ENCODE results near the gene HBP1. TPM values are rescaled to one million over a fixed set of nuclear protein-coding genes. Genes with fewer than 3 reads are reported as not detected.

Gene HBP1
- total and polyA plus RNA-seq, 2 of the 8 experiments (the other 6 are each of a cell fraction or from before 2014, with no cell fraction given), result 28.9 to 29.2 TPM

GRCh38 chr7:107164092-107164491 lies 4.7 kb upstream of the HBP1 start:
- no peak for TF ChIP-seq EGR1 (IDR thresholded peaks at IDR 0.05; ENCODE audit: borderline replicate concordance, low read depth, low read length)
- no peak for TF ChIP-seq CBX8 (IDR thresholded peaks at IDR 0.05; ENCODE audit: borderline replicate concordance, low read depth, low read length)
- TF ChIP-seq KDM1A (IDR thresholded peaks at IDR 0.05; ENCODE audit: borderline replicate concordance, low read length), result no peak
- TF ChIP-seq KDM5A (IDR thresholded peaks at IDR 0.05; ENCODE audit: low read length), result no peak
- no peak for TF ChIP-seq CTBP2 (IDR thresholded peaks at IDR 0.05; ENCODE audit: borderline replicate concordance, insufficient read depth, insufficient read length, low read length)
- no peak for TF ChIP-seq E2F6 (IDR thresholded peaks at IDR 0.05)
- no peak for TF ChIP-seq SP1 (IDR thresholded peaks at IDR 0.05; ENCODE audit: low read depth, low read length)
- no peak for TF ChIP-seq SUZ12 (IDR thresholded peaks at IDR 0.05; ENCODE audit: low read length)
- TF ChIP-seq RAD21 (IDR thresholded peaks at IDR 0.05 in 1 of 2, conservative IDR thresholded peaks at IDR 0.05 in 1 of 2; ENCODE audit: low read depth in 2 of 2, low read length in 2 of 2), result no peak
- no peak for TF ChIP-seq SIN3A (conservative IDR thresholded peaks at IDR 0.05 in 1 of 2, IDR thresholded peaks at IDR 0.05 in 1 of 2; ENCODE audit: low read depth in 1 of 2, low read length in 2 of 2)
- no peak for TF ChIP-seq TAF7 (optimal IDR thresholded peaks at IDR 0.05; ENCODE audit: borderline replicate concordance, low read depth, low read length)
- Histone ChIP-seq H2AFZ (ENCODE audit: low read length) (no peak overlapping the region), H3K56ac (replicated peaks; ENCODE audit: insufficient read length, low read depth, low read length) (no peak overlapping the region), H4K20me1 (replicated peaks in 1 of 2; ENCODE audit: control insufficient read depth in 1 of 2, insufficient read depth in 2 of 2, low read length in 2 of 2) (no peaks in the 10 kb centered on the region), H3K14ac (ENCODE audit: insufficient read length) (no peak overlapping the region), H3K4me1 (replicated peaks in 1 of 4; ENCODE audit: control insufficient read depth in 3 of 4, insufficient read depth in 4 of 4, low read length in 3 of 4) (peaks cover 0 to 2% (median under 1%) of the 10 kb centered on the region in 4 experiments; a peak in 2 of 7 replicates), H2BK5ac (ENCODE audit: low read depth, low read length) (no peak overlapping the region), H3K9me3 (ENCODE audit: insufficient read depth in 2 of 2, low read depth in 1 of 2, low read length in 1 of 2) (no peaks in the 10 kb centered on the region), H2AK5ac (ENCODE audit: low read depth, low read length) (no peak overlapping the region), H3K36me3 (ENCODE audit: control insufficient read depth in 2 of 4, insufficient read depth in 4 of 4, low read length in 3 of 4) (no peaks in the 10 kb centered on the region), H3K4me3 (ENCODE audit: extremely low read depth in 1 of 4, insufficient read depth in 2 of 4, low read depth in 3 of 4, low read length in 4 of 4) (no peak overlapping the region), H3K27ac (ENCODE audit: low read depth, low read length) (no peak overlapping the region), H3K18ac (ENCODE audit: extremely low read depth, low read length) (no peak overlapping the region), H3K79me1 (ENCODE audit: low read depth, low read length) (no peaks in the 10 kb centered on the region), H3K23ac (ENCODE audit: insufficient read length) (no peak overlapping the region), H3K4me2 (ENCODE audit: insufficient read depth in 1 of 2, low read depth in 2 of 2, low read length in 2 of 2) (no peak overlapping the region), H3K9ac (replicated peaks in 1 of 4; ENCODE audit: extremely low read depth in 1 of 4, low read depth in 3 of 4, low read length in 3 of 4) (no peak overlapping the region), H3K79me2 (ENCODE audit: control insufficient read depth in 1 of 2, insufficient read depth in 2 of 2, low read length in 2 of 2) (no peaks in the 10 kb centered on the region), H4K5ac (ENCODE audit: insufficient read length, low read depth, low read length) (no peak overlapping the region), H2BK12ac (ENCODE audit: low read depth, low read length) (no peak overlapping the region), H2BK120ac (replicated peaks; ENCODE audit: low read depth, low read length) (no peak overlapping the region), H3K27me3 (replicated peaks in 1 of 4; ENCODE audit: control insufficient read depth in 3 of 4, extremely low read depth in 1 of 4, insufficient read depth in 3 of 4, low read length in 3 of 4) (no peaks in the 10 kb centered on the region), H3K4ac (replicated peaks; ENCODE audit: insufficient read length, low read depth, low read length) (no peak overlapping the region), H2BK20ac (ENCODE audit: low read length) (no peak overlapping the region), H4K8ac (ENCODE audit: extremely low read depth, insufficient read depth, low read length) (no peak overlapping the region), H3K23me2 (ENCODE audit: low read depth, low read length) (peaks cover 4% of the 10 kb centered on the region), H4K91ac (replicated peaks; ENCODE audit: insufficient read length, low read length) (no peak overlapping the region), H2BK15ac (ENCODE audit: low read length) (no peak overlapping the region)
- ChIA-PET POLR2A (ENCODE audit: partially characterized antibody) (no interaction called here), CTCF (ENCODE audit: partially characterized antibody) (interaction anchor here (0.6 to 6.6 kb wide), 5 partner anchors 14 to 351 kb away, joined by 3 to 68 read pairs (median 4); no protein-coding TSS in a partner anchor)
- no peak for DNase-seq (ENCODE audit: low read depth in 1 of 2, low spot score in 2 of 2)
- FAIRE-seq, result no peak
- 98% methylated on average over 2 of the region's 2 CpGs; no CpG with 5 or more reads in 1 of the 2 experiments for WGBS, 2 experiments (ENCODE audit: extremely low coverage in 1 of 2, insufficient coverage in 1 of 2, insufficient read length in 1 of 2, insufficient replicate concordance in 2 of 2, low coverage in 1 of 2, low lambda C conversion rate in 2 of 2, missing lambda C conversion rate in 1 of 2)

Data from H1 (cell line).